NCI-H146 treated with DMSO at 0.1 percent for 48 hours (cell line): ENCODE measurements around the gene ARHGDIB.

Experiments
- DNase-seq: peaks from one replicate; lab custom pipeline; 2025; ENCODE audit not compliant: unreplicated experiment; lab: John Stamatoyannopoulos, UW

Gene ARHGDIB

GRCh38 chr12:14901228-14901562 lies 60.2 kb downstream of the ARHGDIB start:
- no peak for DNase-seq

DNA sequence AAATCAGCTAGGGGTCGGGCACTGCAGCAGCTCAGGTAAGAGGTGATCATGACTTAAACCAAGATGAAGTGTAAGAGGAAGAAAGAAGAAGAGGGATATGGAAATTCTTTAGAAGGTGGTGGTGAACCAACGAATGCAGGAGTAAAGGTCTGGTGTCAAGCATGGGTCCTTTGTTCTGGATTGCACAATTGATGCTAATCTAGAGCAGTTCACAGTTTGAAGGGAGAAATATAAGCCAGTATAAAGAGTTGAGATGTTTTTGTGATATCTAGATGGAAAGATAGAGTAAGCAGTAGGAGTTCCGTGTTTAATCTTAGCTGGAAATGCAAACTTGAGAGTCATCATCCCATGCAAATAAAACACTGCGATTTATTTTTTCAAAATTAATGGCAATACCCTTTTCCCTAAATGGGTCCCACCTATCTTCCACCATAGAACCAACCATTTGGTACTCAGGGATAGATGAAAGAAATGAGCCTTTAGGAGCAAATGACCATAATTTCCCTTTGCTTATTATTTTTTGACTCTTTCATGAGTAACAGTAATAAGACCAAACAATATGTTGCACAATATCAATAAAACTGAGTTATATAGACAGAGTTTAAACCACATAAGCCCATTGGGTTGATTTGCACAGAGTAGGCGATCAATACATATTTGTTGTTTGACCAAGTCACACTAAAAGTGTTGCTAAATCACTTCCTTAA lies 60.7 kb downstream of the ARHGDIB start:
- no peak for DNase-seq

- DNase-seq = no peak
Observed at GRCh38 chr12:14896521-14897169, 64.8 kb downstream of the ARHGDIB start.

- DNase-seq = no peak
Observed at GRCh38 chr12:14893506-14894250, 67.7 kb downstream of the ARHGDIB start.

GRCh38 chr12:14892726-14893505 lies 68.5 kb downstream of the ARHGDIB start:
- no peak for DNase-seq
